ENCODE data around the gene SEMA6B.

Gene SEMA6B

DNA sequence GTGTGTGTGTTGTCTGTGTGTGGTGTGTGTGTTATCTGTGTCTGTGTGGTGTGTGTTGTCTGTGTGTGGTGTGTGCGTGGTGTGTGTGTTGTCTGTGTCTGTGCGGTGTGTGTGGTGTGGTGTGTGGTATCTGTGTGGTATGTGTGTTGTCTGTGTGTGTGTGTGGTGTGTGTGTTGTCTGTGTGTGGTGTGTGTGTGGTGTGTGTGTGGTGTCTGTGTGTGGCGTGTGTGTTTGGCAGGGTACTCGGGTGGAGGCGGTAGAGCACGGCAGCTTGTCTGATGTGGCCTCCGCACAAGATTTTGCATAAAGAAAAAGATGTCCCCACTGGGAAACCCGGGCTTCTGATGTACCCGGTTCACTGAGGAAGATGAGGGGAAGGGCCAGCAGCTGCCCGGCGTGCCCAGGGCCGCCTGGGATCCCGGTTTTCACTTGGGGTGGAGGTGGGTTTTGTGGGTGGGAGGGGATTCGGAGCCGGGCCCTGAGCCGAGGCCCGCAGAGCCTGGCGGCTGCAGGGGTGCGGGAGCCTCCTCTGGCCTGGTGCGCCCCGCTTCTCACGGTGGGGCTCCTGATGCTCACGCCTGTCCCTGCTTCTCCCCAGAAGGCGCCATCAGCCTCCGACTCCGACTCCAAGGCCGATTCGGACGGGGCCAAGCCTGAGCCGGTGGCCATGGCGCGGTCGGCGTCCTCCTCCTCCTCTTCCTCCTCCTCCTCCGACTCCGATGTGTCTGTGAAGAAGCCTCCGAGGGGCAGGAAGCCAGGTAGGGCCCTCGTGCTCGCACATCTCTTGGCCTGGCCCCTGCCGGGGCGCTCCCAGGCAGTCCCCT lies 66.2 kb downstream of the SEMA6B start:
- no peak for DNase-seq (ENCODE audit: low spot score)

Measured in CD4-positive, alpha-beta T cell treated with Interleukin-6 at 100 ng/mL for 8 hours (primary cell).